Naive thymus-derived CD8-positive, alpha-beta T cell (primary cell): ENCODE measurements around the gene HTT. TPM values are rescaled to one million over a fixed set of nuclear protein-coding genes. Genes with fewer than 3 reads are reported as not detected.

ENCODE experiments used
- ATAC-seq, 2 donors: fragments of 150-1000 bp; cut with Tn5 transposase in 1 of 2; sonication (Bioruptor Pico), chemical (Tn5 transposase) in 1 of 2; 1 replicate in 1 of 2; 2 replicates in 1 of 2; pipeline ENCODE4 v1.10.0; 2021; ENCODE audit warnings: mild to moderate bottlenecking in 2 of 2, moderate library complexity in 2 of 2
- POLR2A ChIA-PET: fragments of 350-600 bp; sonication (Branson Sonifier 250); formaldehyde crosslinking; loops from one replicate; lab custom pipeline; 2021; ENCODE audit warnings: antibody characterized with exemption; lab: Charles Lee
- DNase-seq, 10 donors: peaks; one replicate each; pipeline versions ENCODE4 v3.0.0 to v3.0.0-alpha.2; 2020 to 2022
- H3K27ac Mint-ChIP-seq, 10 donors: one replicate each; pipeline ENCODE4 v1.8.0; 2020 to 2022; ENCODE audit warnings: mild to moderate bottlenecking in 10 of 10, mixed read lengths in 10 of 10, moderate library complexity in 4 of 10, inconsistent platforms in 1 of 10
- H3K27me3 Mint-ChIP-seq, 5 donors: one replicate each; pipeline ENCODE4 v1.8.0; 2021 to 2022; ENCODE audit warnings: mixed read lengths in 5 of 5
- H3K36me3 Mint-ChIP-seq, 3 donors: one replicate each; pipeline ENCODE4 v1.8.0; 2020 to 2022; ENCODE audit warnings: mixed read lengths in 3 of 3, mild to moderate bottlenecking in 2 of 3, inconsistent platforms in 1 of 3
- H3K4me1 Mint-ChIP-seq, 4 donors: one replicate each; pipeline ENCODE4 v1.8.0; 2021 to 2022; ENCODE audit warnings: mixed read lengths in 4 of 4
- H3K4me3 Mint-ChIP-seq, 10 donors: one replicate each; pipeline ENCODE4 v1.8.0; 2020 to 2022; ENCODE audit warnings: mild to moderate bottlenecking in 10 of 10, mixed read lengths in 10 of 10, moderate library complexity in 6 of 10, inconsistent platforms in 1 of 10
- H3K9me3 Mint-ChIP-seq, 9 donors: one replicate each; pipeline ENCODE4 v1.8.0; 2020 to 2022; ENCODE audit warnings: mixed read lengths in 9 of 9, mild to moderate bottlenecking in 3 of 9, inconsistent platforms in 1 of 9, moderate library complexity in 1 of 9
- polyA plus RNA-seq, 3 donors: library from polyadenylated mRNA; unstranded; fragments of 300-500 nt; fragmentation: Illumina TruSeq; gene quantifications; one replicate each; pipeline ENCODE4 v1.2.3, GENCODE V29; 2021
- total RNA-seq, 8 experiments: library from RNA in 2 of 8; stranded (reverse) in 2 of 8; gene quantifications; one replicate each; pipeline ENCODE4 v1.2.3 and lab custom pipeline; 2021 to 2026

The HTT gene
- total and polyA plus RNA-seq, 5 experiments from 2014 or later = 2.2 to 64.6 (median 5.0) TPM

- ATAC-seq = no peak
- no peak overlapping the region for H3K4me3 Mint-ChIP-seq
- peak overlapping the region in 1 of 10 donors; percentile 17 for H3K27ac Mint-ChIP-seq
- H3K27me3 Mint-ChIP-seq = no peaks in the 10 kb centered on the region
- POLR2A ChIA-PET = interaction anchor here (0.6 kb wide), 1 partner anchor 403 kb away, joined by 3 read pairs; no protein-coding TSS in a partner anchor
- DNase-seq = no peak
- no peaks in the 10 kb centered on the region for H3K9me3 Mint-ChIP-seq
- H3K36me3 Mint-ChIP-seq = peaks cover 0 to 38% (median 2%) of the 10 kb centered on the region in 3 donors
- H3K4me1 Mint-ChIP-seq = peaks cover 10 to 19% (median 14%) of the 10 kb centered on the region in 4 donors
These were observed 167.5 kb downstream of the HTT start for GRCh38 chr4:3241898-3242524.

GRCh38 chr4:3243136-3243780 is 168.8 kb downstream of the HTT start:
- peak overlapping the region in 7 of 10 donors; percentile 6 to 89 (median 49) for H3K27ac Mint-ChIP-seq
- POLR2A ChIA-PET = no interaction called here
- DNase-seq (peak in 1 of 10 donors; percentile 19), ATAC-seq (peak in 1 of 2 donors; percentile 33)
- no peaks in the 10 kb centered on the region for H3K9me3 Mint-ChIP-seq
- peaks cover 0 to 26% (median 2%) of the 10 kb centered on the region in 3 donors for H3K36me3 Mint-ChIP-seq
- no peak overlapping the region for H3K4me3 Mint-ChIP-seq
- H3K27me3 Mint-ChIP-seq = no peaks in the 10 kb centered on the region
- peaks cover 10 to 19% (median 14%) of the 10 kb centered on the region in 4 donors for H3K4me1 Mint-ChIP-seq

GRCh38 chr4:3244002-3244401 is 169.5 kb downstream of the HTT start:
- Mint-ChIP-seq H3K4me3 (no peak overlapping the region), H3K9me3 (no peaks in the 10 kb centered on the region), H3K27ac (peak overlapping the region in 2 of 10 donors; percentile 6 to 88), H3K4me1 (peaks cover 10 to 19% (median 14%) of the 10 kb centered on the region in 4 donors), H3K27me3 (no peaks in the 10 kb centered on the region), H3K36me3 (peaks cover 0 to 19% (median 0%) of the 10 kb centered on the region in 3 donors)
- POLR2A ChIA-PET = no interaction called here
- no peak for ATAC-seq
- DNase-seq = no peak

- Mint-ChIP-seq H3K9me3 (no peaks in the 10 kb centered on the region), H3K27ac (peak overlapping the region in 1 of 10 donors; percentile 37), H3K27me3 (no peaks in the 10 kb centered on the region), H3K36me3 (peaks cover 0 to 14% (median 0%) of the 10 kb centered on the region in 3 donors), H3K4me3 (no peak overlapping the region), H3K4me1 (peaks cover 10 to 19% (median 14%) of the 10 kb centered on the region in 4 donors)
- no peak for DNase-seq
- POLR2A ChIA-PET = no interaction called here
- no peak for ATAC-seq
These were observed 170.3 kb downstream of the HTT start for GRCh38 chr4:3244747-3245146.

GRCh38 chr4:3245676-3246075 is 171.2 kb downstream of the HTT start:
- Mint-ChIP-seq H3K27me3 (no peaks in the 10 kb centered on the region), H3K4me3 (no peak overlapping the region), H3K9me3 (no peaks in the 10 kb centered on the region), H3K36me3 (peaks cover 0 to 10% (median 0%) of the 10 kb centered on the region in 3 donors), H3K4me1 (peaks cover 10 to 19% (median 14%) of the 10 kb centered on the region in 4 donors), H3K27ac (peak overlapping the region in 1 of 10 donors; percentile 37)
- DNase-seq = no peak
- POLR2A ChIA-PET = no interaction called here
- ATAC-seq = no peak

GRCh38 chr4:3246458-3247398 is 172.2 kb downstream of the HTT start:
- no peaks in the 10 kb centered on the region for H3K27me3 Mint-ChIP-seq
- ATAC-seq (no peak), DNase-seq (no peak)
- no peaks in the 10 kb centered on the region for H3K36me3 Mint-ChIP-seq
- no peaks in the 10 kb centered on the region for H3K9me3 Mint-ChIP-seq
- no peak overlapping the region for H3K4me3 Mint-ChIP-seq
- H3K4me1 Mint-ChIP-seq = peaks cover 10 to 19% (median 14%) of the 10 kb centered on the region in 4 donors
- H3K27ac Mint-ChIP-seq = no peak overlapping the region
- POLR2A ChIA-PET = no interaction called here

- Mint-ChIP-seq H3K4me1 (peaks cover 6 to 12% (median 10%) of the 10 kb centered on the region in 4 donors), H3K27ac (no peak overlapping the region)
These were observed 173.1 kb downstream of the HTT start for GRCh38 chr4:3247399-3248177.

GRCh38 chr4:3248178-3248480 is 173.6 kb downstream of the HTT start:
- no peak for DNase-seq
- H3K4me3 Mint-ChIP-seq = no peak overlapping the region
- no peak for ATAC-seq
- no peaks in the 10 kb centered on the region for H3K9me3 Mint-ChIP-seq
- no peak overlapping the region for H3K27ac Mint-ChIP-seq
- H3K27me3 Mint-ChIP-seq = no peaks in the 10 kb centered on the region
- H3K4me1 Mint-ChIP-seq = peaks cover under 1 to 7% (median 5%) of the 10 kb centered on the region in 4 donors
- POLR2A ChIA-PET = no interaction called here
- no peaks in the 10 kb centered on the region for H3K36me3 Mint-ChIP-seq

More at GRCh38 chr4:3247399-3248177, 173.1 kb downstream of the HTT start:
- POLR2A ChIA-PET = no interaction called here
- H3K27me3 Mint-ChIP-seq = no peaks in the 10 kb centered on the region
- H3K4me3 Mint-ChIP-seq = no peak overlapping the region
- H3K36me3 Mint-ChIP-seq = no peaks in the 10 kb centered on the region
- H3K9me3 Mint-ChIP-seq = no peaks in the 10 kb centered on the region
- DNase-seq (no peak), ATAC-seq (no peak)

- no peaks in the 10 kb centered on the region for H3K27me3 Mint-ChIP-seq
- ATAC-seq (no peak), DNase-seq (peak in 1 of 10 donors; percentile 55)
- H3K9me3 Mint-ChIP-seq = no peaks in the 10 kb centered on the region
- no peak within 1 kb of the TSS for H3K4me3 Mint-ChIP-seq
- H3K27ac Mint-ChIP-seq = no peak within 1 kb of the TSS
- H3K4me1 Mint-ChIP-seq = no peaks in the 10 kb centered on the region
- H3K36me3 Mint-ChIP-seq = peaks cover 0 to 2% (median 0%) of the 10 kb centered on the region in 3 donors
- POLR2A ChIA-PET = no interaction called here
These were observed 174.6 kb downstream of the HTT start, which contains the start of gene MSANTD1 for GRCh38 chr4:3248811-3249661. Gene MSANTD1 (plus strand): TSS chr4:3249159. CDS start chr4:3249223, 64 bp downstream.

- POLR2A ChIA-PET = no interaction called here
- Mint-ChIP-seq H3K27ac (no peak overlapping the region), H3K4me3 (no peak overlapping the region), H3K36me3 (peaks cover 0 to 2% (median 0%) of the 10 kb centered on the region in 3 donors), H3K9me3 (no peaks in the 10 kb centered on the region), H3K4me1 (no peaks in the 10 kb centered on the region), H3K27me3 (no peaks in the 10 kb centered on the region)
- peak in 1 of 10 donors; percentile 38 for DNase-seq
- ATAC-seq = no peak
These were observed 175.4 kb downstream of the HTT start for GRCh38 chr4:3249711-3250437.

- no peaks in the 10 kb centered on the region for H3K27me3 Mint-ChIP-seq
- ATAC-seq (no peak), DNase-seq (peak in 1 of 10 donors; percentile 47)
- peaks cover 0 to 2% (median 0%) of the 10 kb centered on the region in 3 donors for H3K36me3 Mint-ChIP-seq
- POLR2A ChIA-PET = no interaction called here
- H3K27ac Mint-ChIP-seq = no peak overlapping the region
- H3K9me3 Mint-ChIP-seq = no peaks in the 10 kb centered on the region
- H3K4me1 Mint-ChIP-seq = no peaks in the 10 kb centered on the region
- H3K4me3 Mint-ChIP-seq = no peak overlapping the region
These were observed 176.0 kb downstream of the HTT start for GRCh38 chr4:3250438-3250955.
